HG02970 (cell line): ENCODE measurements around the gene SPI1.

Source experiments
- ATAC-seq: cut with Tn5 transposase; IDR thresholded peaks from one replicate; pipeline ENCODE4 v1.9.1; 2021; ENCODE audit warnings: mild to moderate bottlenecking, moderate library complexity, moderate number of reproducible peaks; ENCODE audit not compliant: unreplicated experiment, low FRiP score

Gene SPI1

DNA sequence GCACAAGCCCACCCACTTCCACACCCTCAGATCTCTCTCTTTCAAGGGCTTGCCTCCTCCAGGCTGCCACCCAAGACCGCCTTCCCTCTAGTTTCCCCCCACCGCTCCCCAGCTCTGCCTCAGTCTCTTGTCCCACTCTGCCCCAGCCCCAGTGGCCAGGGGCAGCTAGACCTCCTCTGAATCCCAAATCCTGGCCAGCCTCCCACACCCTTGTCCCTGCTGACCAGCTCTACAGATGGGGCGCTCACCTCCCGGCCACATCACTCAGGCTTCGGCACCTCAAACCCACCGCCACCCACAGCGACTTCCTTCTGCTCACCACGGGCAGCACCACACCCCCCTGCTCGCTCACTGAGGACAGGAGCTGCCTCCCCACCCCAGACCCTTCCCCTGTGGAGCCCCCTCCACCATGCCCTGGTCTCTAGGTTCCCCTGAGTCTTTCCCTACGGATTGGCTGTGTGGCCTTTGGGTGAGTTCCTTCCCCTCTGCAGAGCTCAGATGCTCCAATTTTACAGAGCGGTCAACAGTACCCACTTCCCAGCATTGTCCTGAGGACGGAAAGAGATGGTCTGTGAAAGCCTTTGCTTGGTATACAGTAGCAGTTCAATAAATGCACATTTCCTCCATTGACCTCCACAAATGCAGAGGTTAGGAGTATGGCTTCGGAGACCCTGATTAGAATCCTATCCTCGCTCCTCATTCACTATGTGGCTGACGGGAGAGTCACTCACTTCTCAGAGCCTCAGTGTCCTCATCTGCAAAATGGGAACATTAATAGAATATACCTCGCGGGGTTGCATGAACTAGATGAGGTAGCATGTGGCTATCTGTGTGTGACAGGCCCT is 11.5 kb upstream of the SPI1 start:
- ATAC-seq: no peak

DNA sequence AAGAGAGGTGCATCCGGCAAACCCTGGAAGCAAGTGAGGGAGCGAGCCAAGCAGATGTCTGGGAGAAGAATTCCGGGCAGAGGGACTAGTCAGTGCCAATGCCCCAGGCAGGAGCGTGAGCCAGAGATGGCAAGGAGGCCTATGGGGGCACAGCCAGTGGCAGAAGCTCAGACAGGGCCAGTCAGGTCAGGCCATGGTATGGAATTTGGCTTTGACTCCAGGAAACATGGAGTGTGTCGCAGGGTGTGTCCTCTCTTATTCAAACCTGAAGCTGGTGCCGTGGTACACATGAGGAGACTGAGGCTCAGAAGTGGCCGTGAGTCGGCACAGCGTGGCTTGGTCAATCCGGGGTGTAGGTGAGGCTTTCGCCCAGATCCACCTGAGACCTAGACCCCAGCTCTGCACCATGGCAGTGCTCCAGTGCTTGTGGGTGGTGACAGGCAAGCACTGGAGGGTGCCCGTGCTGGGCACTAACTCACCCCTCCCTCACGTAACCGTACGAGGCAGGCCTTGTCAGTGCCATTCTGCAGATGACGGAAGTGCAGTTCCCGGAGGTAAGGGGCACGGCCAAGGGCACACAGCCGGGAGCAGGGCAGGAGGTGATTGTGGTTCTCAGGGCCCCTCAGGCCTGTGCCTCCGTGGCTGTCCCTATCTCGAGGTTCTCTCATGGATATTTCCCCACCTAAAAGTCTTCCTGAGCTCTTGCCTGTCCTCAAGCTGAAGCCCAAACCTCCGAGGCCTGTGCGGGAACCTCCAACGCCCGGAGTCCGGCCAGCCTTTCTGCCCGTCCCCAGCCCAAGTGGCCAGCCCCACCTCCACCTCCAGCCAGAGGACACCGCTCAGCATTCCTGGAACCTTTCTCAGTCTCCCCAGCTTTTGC is 10.6 kb upstream of the SPI1 start:
- no peak for ATAC-seq

DNA sequence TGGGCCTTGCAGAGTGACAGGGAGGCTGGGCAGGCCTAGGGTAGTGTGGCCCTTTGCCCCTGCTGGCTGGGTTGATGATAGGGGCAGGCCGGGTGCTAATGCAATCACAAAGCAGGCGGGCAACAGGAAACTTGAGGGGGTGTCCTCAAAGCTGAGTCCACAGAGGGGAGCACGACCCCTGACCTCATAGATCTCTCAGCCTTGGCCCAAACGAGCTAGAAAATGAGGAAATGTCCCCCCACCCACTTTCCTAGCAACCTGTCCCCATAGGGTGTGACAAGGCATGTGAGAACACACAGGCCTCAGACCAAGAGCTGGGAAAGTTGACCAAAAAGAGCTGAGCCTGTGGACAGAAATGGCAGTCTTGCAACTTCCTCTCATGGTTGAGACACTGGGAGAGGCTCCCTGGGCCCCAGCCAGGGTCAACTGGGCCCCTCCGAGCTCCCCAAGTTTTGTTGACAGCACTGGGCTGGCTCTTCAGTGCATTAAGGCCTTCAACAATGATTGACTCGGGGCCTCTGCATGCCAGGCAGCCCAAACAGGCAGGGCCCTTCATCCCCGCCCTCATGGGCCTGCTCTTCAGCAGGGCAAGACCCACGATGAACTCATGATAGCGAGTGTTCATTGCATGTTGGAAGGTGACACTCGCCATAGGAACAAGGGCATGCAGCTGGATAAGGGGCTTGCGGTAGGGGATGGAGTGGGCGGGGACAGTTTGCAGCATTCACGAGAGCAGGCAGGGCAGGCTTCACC is 9.8 kb upstream of the SPI1 start:
- no peak for ATAC-seq

DNA sequence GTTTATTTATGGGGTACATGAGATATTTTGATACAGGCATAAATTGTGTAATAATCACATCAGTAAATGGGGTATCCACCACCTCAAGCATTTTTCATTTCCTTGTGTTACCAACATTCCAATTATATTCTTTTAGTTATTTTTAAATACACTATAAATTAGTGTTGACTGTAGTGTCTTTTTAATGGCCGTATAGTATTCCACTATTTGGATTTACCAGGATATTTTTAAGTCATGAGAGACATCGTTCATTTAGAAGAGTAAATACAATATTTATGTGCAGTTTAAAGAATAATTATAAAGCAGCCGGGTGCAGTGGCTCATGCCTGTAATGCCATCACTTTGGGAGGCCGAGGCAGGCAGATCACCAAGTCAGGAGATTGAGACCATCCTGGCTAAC is 6.2 kb upstream of the SPI1 start:
- no peak for ATAC-seq

DNA sequence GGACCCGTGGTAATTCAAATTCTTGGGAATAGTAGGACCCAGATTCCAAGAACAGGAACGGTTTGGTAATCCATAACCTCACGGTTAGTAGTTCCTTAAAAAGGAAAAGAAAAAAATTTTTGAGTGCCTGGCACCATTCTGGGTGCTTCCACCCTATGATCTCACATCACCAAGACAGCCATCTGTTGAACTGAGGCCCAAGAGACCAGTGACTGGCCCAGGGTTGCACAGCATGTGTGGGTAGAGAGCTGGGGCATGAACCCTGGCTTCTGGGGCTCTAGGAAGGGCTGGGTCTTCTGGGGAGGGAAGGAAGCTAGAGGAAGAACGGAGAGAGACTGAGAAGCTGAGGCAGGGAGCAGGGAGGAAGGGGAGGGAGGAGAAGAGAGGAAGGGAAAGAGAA is 4.7 kb upstream of the SPI1 start:
- ATAC-seq: no peak

DNA sequence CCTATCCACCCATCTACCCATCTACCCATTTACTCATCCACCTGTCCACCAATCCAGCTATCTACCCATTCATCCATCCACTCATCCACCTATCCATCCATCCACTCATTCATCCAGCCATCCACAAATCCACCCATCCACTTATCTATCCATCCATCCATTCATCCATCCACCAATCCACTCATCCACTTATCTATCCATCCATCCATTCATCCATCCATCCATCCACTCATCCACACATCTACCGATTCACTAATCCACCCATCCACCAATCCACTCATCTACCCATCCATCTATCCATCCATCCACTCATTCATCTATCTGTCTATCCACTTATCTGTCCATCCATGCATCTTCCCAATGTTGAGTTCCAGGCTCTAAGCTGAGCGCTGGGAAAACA is 1.7 kb upstream of the SPI1 start:
- ATAC-seq: no peak

DNA sequence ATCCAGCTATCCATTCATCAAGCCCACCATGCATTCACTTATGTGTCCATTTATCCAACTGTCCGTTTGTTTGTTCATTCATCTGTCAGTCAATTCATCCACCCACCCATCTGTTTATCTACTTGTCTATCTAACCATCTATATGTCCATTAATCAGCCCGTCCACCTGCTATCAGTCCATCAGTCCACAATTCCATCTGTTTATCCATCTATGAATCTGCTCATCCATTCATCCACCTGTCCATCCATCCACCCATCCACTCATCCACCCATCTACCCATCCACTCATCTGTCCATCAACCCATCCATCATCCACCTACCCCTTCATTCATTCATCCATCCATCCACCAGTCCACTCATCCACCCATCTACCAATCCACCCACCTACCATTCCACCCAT is 970 bp upstream of the SPI1 start:
- ATAC-seq: no peak

DNA sequence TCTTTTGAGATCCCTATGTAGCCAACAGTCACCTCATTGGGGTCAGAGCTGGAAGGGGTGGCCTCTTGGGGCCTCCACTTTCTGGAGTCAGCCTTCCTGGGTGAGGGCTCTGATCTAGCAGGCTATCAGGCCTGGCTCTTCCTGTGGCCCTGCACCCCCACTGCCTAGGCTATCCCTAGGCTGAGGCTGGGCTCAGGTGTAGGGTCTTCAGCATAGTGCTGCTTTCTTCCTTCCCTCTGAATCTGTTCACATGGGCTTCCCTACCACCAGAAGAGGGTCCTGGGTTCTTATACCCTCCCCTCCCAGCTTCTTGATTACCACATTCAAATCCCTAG is 456 bp upstream of the SPI1 start:
- ATAC-seq: no peak

DNA sequence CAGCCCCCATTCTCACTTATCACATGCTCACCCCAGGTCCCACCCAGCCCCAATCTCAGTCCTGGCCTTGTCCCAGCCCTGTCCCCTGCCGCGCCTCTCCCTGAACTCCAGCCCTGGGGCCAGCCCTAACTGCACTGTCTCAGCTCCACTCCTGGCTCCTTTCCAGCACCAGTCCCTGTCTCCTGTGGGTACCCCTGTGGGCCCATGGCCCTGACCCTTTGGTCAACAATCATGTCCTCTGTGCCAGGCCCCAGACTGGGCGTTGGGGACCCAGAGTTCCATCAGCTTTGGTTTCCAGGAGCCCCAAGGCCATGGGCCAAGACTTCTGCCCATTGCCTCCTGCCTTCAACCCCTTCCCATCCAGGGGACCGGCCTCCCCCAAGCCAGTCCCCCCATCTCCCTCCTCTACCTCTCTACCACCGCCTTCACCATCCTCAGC is 757 bp downstream of the SPI1 start:
- no peak for ATAC-seq

DNA sequence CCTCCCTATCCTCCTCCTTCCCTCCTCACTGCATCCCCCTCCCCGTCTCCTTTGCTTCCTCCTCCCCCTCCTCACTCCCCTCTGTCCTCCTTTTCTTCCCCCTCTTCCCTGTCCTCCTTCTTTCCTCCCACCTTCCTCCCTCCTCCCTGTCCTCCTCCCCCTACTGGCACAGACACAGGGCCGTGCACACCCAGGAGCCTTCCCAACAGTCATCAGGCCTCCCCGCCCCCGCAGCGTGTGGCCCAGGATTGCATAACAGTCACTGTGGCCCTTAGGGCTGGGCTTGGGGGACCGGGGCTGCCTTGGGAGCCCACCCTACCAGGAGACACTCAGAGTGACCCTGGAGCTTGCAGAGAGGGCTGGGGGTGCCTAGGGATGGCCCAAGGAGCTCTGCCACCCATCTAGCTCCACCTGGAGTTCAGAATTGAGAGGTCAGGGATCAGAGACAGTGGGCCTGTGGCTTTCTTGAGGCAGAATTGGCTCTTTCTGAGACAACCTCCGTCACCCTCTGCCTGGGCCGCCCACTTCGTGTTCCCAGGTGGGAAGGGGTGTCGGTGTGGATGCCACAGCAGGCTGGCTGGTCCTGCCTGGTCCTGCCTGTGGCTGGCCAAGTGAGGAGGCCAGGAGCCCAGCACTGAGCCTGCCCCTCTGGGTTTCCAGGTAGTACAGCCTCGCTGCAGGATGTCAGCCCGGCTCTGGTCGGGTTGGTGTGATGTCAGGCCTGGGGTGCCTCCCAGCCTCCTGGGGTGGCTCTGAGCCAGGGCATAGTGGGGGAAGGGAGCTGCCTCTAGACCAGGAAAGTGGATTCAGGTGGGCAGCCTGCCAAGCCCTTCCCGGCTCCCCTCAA is 1.6 kb downstream of the SPI1 start:
- no peak for ATAC-seq

DNA sequence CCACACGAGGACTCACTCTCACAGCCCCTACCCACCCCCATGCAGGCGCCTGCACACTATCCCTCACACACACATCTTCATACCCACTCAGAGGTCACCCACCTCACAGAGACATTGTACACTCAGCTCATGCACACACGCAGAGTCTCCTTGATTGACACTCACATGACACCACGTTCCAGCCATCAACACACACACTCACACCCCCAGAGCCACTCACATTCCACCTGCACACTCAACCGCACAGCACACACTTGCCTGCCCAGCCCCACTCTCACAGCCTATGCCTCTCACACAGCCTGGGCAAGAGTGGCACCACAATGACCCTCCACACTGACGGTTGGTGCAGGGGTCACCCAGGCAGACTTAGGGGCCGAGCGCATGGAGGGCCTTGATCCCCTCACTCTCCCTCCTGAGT is 2.2 kb downstream of the SPI1 start:
- ATAC-seq: no peak

DNA sequence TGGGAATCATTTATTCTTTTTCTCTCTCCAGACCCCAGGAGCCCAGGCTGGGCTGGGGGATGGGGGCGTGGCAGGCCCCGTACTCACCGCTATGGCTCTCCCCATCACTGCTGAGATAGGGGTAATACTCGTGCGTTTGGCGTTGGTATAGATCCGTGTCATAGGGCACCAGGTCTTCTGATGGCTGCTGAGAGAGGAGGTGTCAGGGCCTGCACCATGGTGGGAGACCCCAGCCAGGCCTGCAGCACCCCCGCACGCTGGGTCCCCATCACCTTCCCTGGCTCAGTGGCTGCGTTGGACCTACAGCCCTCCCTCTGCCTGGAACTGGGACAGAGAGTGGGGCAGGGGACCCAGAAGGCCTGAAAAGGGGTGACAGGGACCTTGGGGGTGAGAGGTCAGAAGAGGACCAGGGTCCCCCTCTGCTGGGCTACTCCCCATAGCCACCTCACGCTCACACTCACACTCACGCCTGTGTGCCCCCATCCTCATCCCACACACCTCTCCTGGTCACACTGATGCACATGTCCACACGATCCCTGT is 2.7 kb downstream of the SPI1 start:
- ATAC-seq: no peak

DNA sequence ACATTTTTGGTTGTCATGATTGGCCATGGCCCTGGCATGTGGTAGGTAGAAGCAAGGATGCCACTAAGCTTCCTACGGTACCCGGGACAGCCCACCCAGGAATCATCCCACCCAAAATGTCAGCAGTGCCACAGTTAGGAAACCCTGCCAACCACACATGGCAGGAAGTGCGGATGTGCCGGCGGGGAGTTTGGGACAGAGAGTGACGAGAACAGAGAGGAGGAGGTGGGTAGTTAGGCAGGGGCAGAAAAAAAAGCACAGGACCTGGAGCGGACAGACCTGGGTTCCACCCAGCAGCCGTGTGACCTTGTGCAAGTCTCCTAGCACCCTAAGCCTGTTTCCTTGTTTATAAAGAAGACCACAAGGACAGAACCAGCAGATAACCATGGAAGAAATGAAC is 3.3 kb downstream of the SPI1 start:
- ATAC-seq: no peak

DNA sequence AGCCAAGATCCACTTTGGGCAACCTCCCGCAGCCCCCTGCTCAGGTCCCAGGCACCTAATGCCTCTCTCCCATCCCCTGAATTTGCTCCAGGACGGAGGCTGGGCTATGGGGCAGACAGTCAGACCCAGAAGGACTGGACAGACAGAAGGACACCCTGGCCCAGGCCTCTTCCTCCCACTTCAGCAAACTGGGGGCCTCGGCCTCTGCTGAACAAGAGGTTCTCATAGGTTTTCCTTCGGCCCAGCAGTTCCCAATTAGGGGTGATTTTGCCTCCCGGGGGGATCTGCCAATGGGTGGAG is 3.7 kb downstream of the SPI1 start:
- no peak for ATAC-seq

DNA sequence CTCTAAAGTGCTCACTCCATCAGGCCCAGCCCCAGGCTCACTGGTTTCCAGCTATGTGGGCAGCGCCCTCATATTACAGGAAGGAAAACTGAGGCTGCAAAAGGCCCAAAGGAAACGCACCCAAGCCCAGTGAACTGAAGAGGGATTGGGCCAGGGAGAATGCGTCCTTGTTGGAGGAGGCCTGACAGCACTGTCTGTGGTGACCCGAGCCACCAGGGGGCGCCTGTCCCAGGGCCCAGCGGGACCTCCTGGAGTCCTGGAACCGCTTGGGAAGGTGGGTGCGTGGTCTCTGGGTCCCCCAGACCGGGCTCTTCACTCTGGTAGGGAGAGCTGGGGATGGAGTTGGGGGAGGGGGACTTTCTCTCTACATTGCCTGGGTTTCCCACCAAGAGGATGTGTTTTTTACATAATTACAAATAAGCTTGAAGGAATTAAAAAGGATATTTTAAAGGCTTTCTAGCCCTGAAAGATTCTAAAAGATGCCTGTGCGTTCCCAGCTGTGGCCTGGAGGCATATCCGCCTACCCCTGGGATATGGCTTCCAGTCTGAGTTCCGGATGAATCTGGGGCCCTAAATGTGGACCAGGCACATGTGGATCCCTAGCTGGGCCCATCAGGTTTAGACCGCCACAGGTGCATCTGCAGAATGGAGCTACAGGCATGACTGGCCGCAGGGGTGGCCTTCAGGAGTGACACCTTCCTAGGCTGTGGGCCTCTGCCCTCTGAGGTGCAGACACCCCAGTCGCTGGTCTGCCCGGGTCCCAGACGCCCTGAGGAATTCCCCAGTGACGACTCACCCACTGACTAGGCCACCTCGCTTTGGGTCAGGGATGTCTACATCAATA is 4.2 kb downstream of the SPI1 start:
- no peak for ATAC-seq

DNA sequence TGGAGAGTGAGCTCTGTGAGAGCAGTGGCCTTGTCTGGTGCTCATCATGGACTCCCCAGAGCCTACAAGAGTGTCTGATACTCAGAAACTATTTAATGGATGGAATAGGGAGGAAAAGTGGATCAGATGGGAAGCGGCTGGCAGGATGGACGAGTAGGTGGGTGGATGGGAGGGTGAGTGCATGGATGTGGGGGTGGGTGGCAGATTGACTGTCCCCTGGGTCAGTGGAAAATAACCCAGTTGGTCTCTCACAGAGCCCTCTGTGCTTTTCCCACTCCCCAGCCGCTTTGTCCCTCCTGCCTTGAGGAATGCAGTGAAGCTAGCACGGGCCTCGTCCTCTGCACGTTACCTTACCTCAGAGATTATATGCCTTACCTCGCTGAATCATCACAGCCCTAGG is 5.9 kb downstream of the SPI1 start:
- ATAC-seq: no peak

DNA sequence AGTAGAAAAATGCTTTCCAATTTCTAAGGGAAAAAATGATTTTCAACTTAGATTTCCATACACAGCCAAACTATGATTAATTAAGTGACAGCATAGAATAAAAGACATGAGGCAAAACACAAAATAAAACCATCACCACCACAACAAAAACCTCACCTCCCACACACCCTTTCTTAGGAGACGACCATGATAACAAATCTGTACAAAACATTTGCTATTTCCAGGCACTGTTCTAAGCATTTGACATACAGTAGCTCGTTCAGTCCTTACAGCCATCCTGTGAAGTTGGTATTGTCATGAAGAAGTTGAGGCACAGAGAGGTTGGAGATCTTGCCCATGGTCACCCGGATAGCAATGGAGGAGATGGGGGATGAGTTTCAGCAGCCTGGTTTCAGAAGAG is 8.7 kb downstream of the SPI1 start:
- ATAC-seq: no peak

DNA sequence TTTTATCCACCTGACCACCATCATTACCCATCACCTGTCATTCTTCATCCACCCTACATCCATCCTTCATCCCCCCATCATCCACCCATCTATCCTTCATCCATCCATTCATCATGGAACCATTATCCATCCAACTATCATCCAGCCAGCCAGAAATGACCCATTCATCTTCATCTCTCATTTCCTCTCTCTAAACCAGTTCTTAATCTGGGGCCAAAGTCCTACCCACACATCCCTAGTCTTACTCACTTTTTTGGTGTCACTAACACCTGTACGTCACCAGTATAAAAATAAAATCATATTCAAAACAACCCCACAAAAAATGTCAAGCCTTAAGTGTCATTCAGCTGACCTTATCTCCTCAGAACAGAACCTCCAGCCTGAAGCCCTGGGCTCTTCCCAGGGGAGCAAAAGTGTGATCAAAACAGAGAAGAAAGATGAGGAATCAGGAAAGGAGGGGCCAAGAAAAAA is 12.3 kb downstream of the SPI1 start:
- ATAC-seq: no peak

DNA sequence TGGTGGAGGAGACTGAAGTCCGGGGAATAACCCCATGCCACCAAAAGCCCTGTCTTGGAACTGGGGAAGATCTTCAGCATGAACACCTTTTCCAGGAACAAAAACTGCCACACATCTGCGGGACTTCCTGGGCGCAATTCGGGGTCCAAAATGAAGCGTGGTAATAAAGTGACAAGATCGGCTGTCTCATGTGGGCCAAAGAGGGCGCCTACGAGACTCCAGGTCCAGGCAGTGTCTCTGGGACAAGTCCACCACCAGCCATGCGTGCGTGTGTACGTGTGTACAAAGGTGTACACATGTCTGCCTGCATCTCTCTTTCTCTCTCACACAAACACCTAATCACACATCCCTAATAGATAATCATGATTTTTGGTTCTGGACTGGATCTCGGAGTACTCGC is 16.9 kb downstream of the SPI1 start:
- no peak for ATAC-seq
